ENCODE results near the gene PIMREG. TPM values are rescaled to one million over a fixed set of nuclear protein-coding genes. Genes with fewer than 3 reads are reported as not detected.

The PIMREG gene
- total RNA-seq, 1 donor from 2014 or later = 9.1 TPM

DNA sequence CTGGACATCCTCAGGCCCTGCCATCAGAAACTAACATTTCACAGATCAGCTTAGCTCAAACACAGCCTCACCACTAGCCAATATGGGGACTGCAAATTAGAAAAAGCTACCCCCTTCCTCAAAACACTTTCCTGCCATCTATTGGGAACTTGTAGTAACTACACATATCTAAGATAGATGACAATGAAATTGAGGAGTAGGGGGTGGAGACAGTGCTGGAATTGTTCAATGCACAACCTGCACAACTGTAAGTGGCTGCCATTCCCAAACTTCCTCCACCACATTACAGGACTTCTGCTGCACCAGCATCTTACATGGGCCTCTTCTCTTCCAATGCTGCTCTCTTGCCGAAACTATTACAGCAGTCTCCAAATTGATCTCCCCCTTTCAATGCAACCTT lies 31.2 kb upstream of the PIMREG start:
- Mint-ChIP-seq H3K9me3 (ENCODE audit: unreplicated experiment) (no peaks in the 10 kb centered on the region), H3K4me1 (ENCODE audit: unreplicated experiment) (no peaks in the 10 kb centered on the region), H3K27ac (ENCODE audit: unreplicated experiment) (peak overlapping the region; percentile 54), H3K36me3 (ENCODE audit: low read depth, unreplicated experiment) (no peaks in the 10 kb centered on the region), H3K27me3 (ENCODE audit: unreplicated experiment) (no peaks in the 10 kb centered on the region), H3K4me3 (ENCODE audit: unreplicated experiment) (no peak overlapping the region)
- TF ChIP-seq, protein P1, sequence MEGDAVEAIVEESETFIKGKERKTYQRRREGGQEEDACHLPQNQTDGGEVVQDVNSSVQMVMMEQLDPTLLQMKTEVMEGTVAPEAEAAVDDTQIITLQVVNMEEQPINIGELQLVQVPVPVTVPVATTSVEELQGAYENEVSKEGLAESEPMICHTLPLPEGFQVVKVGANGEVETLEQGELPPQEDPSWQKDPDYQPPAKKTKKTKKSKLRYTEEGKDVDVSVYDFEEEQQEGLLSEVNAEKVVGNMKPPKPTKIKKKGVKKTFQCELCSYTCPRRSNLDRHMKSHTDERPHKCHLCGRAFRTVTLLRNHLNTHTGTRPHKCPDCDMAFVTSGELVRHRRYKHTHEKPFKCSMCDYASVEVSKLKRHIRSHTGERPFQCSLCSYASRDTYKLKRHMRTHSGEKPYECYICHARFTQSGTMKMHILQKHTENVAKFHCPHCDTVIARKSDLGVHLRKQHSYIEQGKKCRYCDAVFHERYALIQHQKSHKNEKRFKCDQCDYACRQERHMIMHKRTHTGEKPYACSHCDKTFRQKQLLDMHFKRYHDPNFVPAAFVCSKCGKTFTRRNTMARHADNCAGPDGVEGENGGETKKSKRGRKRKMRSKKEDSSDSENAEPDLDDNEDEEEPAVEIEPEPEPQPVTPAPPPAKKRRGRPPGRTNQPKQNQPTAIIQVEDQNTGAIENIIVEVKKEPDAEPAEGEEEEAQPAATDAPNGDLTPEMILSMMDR (IDR thresholded peaks at IDR 0.05; ENCODE audit: unreplicated experiment) = peak; percentile 37
- no peak for DNase-seq (ENCODE audit: low spot score)

- Mint-ChIP-seq H3K36me3 (ENCODE audit: low read depth, unreplicated experiment) (no peaks in the 10 kb centered on the region), H3K9me3 (ENCODE audit: unreplicated experiment) (no peaks in the 10 kb centered on the region), H3K27ac (ENCODE audit: unreplicated experiment) (no peak overlapping the region), H3K4me1 (ENCODE audit: unreplicated experiment) (no peaks in the 10 kb centered on the region), H3K4me3 (ENCODE audit: unreplicated experiment) (no peak overlapping the region), H3K27me3 (ENCODE audit: unreplicated experiment) (no peaks in the 10 kb centered on the region)
- no peak for DNase-seq (ENCODE audit: low spot score)
- TF ChIP-seq, protein P1 (IDR thresholded peaks at IDR 0.05; ENCODE audit: unreplicated experiment) = no peak
Observed at GRCh38 chr17:6415616-6416015, 28.6 kb upstream of the PIMREG start.

- no peak overlapping the region for H3K4me3 Mint-ChIP-seq (ENCODE audit: unreplicated experiment)
- no peaks in the 10 kb centered on the region for H3K9me3 Mint-ChIP-seq (ENCODE audit: unreplicated experiment)
- no peaks in the 10 kb centered on the region for H3K4me1 Mint-ChIP-seq (ENCODE audit: unreplicated experiment)
- H3K27ac Mint-ChIP-seq (ENCODE audit: unreplicated experiment) = no peak overlapping the region
- peak; percentile 66 for DNase-seq (ENCODE audit: low spot score)
- TF ChIP-seq, protein P1 (IDR thresholded peaks at IDR 0.05; ENCODE audit: unreplicated experiment) = peak; percentile 16
- H3K27me3 Mint-ChIP-seq (ENCODE audit: unreplicated experiment) = no peaks in the 10 kb centered on the region
- no peaks in the 10 kb centered on the region for H3K36me3 Mint-ChIP-seq (ENCODE audit: low read depth, unreplicated experiment)
Observed at GRCh38 chr17:6420173-6420641, 24.0 kb upstream of the PIMREG start.

DNA sequence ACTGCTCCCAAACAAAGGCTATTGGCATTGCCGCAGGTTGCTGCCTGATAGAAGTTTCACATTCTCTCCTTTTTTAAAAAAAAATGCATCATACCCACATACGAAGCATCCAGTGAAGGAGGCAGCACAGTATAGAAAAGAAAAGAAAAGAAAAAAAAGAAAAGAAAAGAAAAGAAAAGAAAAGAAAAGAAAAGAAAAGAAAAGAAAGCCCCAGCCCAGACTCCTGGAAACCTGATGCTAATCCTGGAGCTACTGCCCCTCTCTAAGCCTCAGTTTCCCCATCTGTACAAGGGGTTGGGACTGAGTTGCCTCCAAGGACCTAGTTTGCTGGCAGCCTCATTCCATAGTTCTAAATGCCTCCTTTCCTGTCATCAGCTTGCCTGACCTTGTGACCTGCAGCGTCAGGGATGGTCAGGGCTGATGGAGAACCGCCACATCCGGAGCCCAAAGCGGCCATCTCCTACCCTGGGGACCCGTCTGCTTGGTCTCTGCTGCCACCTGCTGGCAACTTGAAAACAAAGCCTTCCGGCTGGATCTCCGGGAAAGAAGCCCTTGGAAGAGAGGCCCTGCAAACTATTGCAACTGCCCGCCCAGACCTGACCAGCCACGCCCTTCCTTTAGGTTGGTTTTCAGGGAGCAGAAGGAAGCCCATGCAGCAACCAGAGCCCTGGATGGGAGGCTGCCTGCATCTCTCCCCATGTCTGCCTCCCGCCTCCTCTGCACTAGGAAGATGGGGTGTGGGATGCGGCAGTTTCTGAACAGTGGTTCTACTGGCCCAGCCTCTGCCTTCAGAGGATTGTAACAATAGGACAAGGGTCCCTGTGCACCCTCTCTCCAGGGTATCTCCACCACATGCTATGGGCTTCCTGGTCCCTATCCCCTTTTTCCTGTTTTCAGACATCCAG lies 22.3 kb upstream of the PIMREG start:
- H3K36me3 Mint-ChIP-seq (ENCODE audit: low read depth, unreplicated experiment) = peaks cover under 1% of the 10 kb centered on the region
- no peaks in the 10 kb centered on the region for H3K9me3 Mint-ChIP-seq (ENCODE audit: unreplicated experiment)
- H3K4me3 Mint-ChIP-seq (ENCODE audit: unreplicated experiment) = no peak overlapping the region
- no peaks in the 10 kb centered on the region for H3K27me3 Mint-ChIP-seq (ENCODE audit: unreplicated experiment)
- DNase-seq (ENCODE audit: low spot score) = peak; percentile 89
- H3K4me1 Mint-ChIP-seq (ENCODE audit: unreplicated experiment) = no peaks in the 10 kb centered on the region
- TF ChIP-seq, protein P1 (IDR thresholded peaks at IDR 0.05; ENCODE audit: unreplicated experiment) = peak; percentile 93
- no peak overlapping the region for H3K27ac Mint-ChIP-seq (ENCODE audit: unreplicated experiment)

- no peak overlapping the region for H3K4me3 Mint-ChIP-seq (ENCODE audit: unreplicated experiment)
Observed at GRCh38 chr17:6422654-6423241, 21.5 kb upstream of the PIMREG start.

More at GRCh38 chr17:6422654-6423241, 21.5 kb upstream of the PIMREG start:
- Mint-ChIP-seq H3K36me3 (ENCODE audit: low read depth, unreplicated experiment) (peaks cover 4% of the 10 kb centered on the region), H3K9me3 (ENCODE audit: unreplicated experiment) (no peaks in the 10 kb centered on the region), H3K4me1 (ENCODE audit: unreplicated experiment) (no peaks in the 10 kb centered on the region), H3K27ac (ENCODE audit: unreplicated experiment) (no peak overlapping the region), H3K27me3 (ENCODE audit: unreplicated experiment) (no peaks in the 10 kb centered on the region)
- DNase-seq (ENCODE audit: low spot score) = no peak
- TF ChIP-seq, protein P1 (IDR thresholded peaks at IDR 0.05; ENCODE audit: unreplicated experiment) = no peak

All from endothelial cell (in vitro differentiated cells).